Measurements from ENCODE around the gene HECW1.

The HECW1 gene

DNA sequence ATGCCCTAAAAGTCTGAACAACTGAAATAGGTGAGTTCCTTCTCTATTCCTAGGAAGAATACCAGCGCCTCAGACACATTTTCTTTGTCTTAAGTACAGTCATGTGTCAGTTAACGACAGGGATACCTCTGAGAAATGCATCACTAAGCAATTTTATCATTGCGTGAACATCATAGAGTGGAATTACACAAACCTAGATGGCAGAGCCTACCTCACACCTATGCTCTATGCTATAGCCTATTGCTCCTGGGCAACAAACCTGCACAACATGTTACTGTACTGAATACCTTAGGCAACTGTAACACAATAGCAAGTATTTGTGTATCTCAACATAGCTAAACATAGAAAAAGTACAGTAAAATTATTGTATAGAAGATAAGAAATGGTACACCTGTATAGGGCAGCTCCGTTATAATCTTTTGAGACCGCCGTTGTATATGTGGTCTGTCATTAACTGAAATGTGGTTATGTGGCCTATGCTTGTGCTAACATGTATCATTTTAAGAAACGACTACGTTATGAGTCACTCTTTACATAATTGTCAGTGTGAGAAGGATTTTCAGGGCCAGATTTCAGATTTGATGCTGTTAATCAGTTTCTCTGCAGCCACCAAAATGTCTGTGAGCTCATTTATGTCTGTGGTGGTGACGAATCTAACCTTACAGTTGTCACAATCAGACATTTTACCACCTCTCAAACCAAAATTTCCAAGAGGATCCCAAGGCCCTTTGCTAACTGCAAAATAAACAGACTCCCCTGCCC lies 404.3 kb downstream of the HECW1 start:
- DNase-seq: no peak

DNA sequence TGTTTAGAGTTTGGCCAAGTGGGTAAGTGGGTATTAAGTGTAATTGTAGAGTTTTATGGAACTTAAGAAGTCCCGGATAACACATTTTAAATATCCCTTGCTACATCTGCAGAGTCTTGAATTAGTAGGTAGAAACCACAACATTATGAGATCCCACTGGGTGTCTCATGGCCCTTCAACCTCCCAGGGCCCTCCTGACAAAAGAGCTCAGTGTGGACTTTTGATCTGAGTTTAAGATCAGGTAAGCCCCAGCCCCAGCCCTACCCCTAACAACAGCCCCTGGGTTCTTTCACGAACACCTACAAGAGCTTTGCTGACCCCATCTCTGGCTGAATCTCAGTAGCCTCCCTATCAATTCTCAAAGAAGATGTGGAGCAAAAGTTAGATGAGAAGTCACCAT lies 405.0 kb downstream of the HECW1 start:
- no peak for DNase-seq

DNA sequence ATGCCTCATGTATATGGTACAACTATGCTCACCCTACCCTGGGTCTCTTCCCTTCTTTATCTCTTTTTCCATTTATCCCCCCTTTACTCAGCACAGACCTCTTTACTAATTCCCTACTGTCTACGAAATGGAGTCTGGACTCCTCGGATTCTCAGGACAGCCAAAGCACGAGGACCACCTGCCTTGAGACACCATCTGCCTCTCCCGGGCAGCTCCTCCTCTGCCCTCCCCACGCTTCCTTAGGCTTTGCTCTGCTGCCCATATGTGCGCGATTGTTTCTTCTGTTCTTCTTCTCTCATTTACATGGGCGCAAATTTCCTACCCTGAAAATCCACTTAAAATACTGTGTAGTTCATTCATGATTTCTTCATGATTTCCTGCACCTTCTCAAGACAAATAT lies 407.8 kb downstream of the HECW1 start:
- DNase-seq: no peak

DNA sequence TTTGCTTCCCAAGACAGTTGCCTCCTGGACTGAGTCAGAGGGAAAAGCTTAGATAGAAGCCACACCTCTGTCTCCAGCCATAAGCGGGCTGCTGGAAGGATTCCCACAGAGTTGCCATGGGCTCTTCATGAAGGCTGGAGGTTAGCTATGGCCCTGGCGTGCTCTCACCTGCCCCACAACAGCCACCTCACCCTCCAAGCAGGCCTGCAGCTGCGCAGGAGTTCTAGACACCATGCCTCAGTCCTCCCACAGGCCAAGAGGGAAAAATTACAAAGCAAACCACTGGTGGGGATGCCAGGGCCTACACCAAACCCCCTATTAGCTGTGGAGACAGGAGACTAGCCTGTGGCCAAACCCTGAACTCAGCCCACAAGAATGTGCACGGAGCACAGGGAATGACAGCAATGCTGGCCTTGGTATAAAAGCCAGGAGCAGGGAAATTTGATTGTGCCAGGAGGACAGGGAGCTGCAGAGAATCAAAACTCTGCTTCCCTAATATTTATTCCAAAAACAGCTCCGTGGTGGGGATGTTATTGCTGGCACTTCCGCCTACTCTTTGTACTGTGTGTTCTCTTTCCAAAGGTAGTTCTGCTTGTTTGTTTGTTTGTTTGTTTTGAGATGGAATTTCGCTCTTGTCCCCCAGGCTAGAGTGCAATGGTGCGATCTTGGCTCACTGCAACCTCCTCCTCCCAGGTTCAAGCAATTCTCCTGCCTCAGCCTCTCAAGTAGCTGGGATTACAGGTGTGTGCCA lies 410.1 kb downstream of the HECW1 start:
- no peak for DNase-seq

DNA sequence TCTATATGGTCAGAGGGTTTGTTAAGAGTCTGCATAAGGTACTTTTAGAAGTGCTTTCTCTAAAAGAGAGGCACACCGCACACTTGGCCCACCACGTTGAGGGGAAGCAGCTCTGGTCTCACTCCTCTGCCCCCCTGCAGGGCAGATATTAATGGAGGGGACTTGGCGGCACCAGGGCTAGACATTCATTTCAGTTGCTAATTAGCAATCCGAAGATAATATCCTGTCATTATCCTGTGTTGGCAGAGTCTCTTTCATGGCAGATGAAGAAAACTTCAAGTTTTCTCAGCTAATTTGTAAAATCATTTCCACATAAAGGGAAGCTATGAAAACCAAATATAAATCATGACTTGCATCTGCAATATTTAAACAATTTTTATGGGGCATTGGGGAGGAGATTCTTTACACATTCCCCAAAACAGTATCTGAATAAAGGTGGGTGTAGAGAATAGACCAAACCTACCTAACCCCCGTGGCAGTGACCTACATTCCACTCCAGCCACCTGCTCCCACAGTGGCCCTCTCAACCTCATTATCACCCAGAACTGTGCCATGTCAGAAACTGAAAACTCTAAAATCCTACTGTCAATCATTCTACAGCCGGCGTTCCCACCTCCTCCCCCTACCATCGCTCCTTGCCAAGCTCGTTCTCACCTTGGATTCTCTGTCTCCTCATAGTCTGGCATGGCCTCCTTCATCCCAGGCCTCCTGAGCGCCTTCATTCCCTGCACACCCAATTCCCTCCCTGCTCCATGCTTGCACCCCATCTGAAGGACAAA lies 416.3 kb downstream of the HECW1 start:
- DNase-seq: no peak

DNA sequence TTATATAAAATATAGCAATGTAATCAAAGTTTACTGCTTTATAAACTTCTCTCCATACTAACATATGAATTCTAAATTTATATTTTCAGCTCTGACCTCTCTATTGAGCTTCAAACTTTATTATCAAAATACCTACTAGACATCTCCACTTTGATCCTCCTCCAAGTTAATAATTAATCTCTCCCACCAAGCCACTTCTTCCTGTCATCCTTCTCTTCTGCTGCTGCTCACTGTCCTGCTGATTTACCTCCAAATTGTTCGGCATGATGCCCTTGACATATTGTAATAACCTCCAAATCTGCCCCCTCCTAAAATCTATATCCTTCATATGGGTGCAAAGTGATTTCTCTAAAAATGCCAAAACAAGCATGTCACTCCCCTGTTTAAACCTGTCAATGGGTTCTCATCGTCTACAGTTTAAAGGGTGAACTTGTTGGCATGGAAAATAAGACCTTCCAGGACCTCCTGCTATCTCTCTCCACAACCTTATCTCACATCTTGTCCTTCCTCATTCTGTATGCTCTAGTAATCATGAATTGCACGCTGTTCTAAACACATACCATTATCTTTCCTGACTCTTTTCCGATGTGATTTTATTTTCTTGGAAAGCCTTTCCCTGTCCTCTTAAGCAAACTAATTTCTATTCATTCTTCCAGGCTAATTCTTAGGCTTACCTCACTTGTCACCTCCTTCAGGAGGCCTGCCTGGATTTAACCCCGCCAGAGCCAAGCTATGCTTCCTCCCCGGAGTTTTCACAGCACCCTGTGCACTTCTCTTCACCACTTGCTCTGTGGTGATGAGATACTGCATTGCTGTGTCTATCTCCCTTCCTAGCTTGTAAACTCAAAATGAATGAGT lies 418.3 kb downstream of the HECW1 start:
- no peak for DNase-seq

DNA sequence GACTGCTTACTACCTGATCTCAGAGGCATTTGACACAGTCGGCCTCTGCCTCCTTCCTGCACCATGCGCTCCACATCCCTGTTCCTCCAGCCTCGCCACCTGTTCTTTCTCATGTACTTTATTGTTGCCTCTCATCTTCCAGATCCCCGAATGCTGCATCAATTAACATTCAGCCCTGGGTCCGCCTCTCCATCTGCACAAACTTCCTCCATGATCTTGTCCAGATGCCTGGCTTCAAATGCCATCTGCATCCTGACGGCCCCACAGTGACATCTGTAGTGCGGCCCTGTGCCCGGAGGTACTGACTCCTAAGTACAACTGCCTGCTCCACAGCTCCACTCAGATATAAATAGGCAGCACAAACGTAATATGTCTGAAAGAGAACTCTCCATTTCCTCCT lies 419.3 kb downstream of the HECW1 start:
- no peak for DNase-seq

DNA sequence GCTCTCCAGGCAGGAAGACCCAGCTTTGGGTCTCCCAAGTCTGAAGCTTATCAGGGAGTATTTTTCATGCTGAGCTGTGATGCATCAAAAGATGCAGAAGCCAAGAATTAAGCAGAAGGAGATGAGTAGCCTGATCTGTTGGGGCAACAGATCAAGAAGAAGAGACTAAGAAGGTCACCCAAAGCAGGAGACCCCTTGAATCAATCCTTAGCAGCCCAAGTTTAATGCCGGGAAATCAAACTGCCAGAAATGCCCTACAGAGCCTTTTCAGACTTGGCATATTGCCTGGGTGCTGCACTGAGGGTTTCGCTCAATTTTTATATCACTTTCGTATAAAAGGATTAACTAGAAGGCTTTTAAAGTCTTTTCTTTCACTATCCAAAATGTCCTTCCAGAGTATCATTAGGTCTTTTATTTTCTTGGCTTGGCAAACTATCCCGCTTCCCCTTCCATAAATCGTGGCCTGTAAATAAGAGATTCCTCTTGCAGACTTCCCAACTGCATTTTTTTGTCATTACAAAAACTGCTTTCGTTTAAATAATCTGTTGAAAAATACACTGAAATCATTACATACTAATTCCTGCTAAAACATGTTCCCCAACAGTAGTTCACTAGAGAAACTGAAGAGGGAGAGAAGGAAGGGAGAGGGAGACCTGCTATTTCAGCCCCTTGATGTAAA lies 421.5 kb downstream of the HECW1 start:
- no peak for DNase-seq

DNA sequence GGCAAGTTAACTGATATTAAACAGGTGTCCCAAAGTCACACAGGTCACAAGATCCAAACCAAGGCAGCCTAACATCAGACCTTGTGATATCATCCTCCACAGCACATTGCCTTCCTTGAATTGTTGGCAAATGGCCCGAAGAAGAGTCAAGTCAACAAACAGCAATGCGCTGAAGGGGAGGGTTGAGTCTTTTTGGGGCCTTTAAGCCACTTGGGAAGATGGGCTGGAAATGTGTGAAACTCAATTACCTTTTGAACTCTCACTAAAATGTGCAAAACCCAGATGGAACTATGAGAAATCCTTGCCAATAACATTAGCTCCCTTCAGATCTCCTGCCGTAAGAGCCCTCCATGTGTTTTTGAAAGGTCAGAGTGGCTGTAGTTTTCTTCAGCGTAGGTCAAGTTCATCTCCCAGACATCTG lies 422.6 kb downstream of the HECW1 start:
- no peak for DNase-seq

DNA sequence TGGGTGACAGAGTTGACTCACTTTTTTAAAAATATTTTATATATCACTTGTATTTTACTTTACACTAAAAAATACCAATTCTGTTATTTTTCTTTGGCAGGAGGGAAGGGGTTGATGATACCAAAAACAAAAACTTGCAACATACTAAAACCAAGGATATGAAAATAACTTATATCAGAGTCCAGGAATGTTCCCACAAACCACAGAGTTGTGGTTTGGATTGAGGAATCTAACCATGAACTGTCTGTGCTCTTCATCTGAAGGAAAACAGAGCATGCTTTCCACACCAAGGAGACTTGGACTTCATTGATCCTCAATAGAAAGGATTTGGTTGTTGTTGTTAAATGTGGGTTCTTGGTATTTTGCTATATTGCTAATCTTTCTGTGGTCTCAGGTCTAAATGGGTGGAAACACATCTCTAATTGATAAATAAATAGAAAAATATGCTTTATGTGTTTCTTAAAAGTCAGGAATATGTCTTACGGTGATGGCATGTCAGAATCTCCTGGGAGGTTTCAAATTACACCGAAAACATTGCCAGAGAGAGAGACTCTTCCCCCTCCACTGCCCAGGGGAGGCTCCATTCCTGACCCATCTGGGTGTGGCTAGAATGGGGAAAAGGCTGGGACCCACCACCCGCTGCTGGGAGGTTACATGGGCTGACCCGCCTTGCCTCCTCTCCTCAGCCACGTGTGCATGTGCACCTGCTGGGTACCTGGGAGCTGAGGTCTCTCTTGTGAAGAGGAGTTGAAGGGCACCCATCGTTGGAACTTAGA lies 423.6 kb downstream of the HECW1 start:
- no peak for DNase-seq

DNA sequence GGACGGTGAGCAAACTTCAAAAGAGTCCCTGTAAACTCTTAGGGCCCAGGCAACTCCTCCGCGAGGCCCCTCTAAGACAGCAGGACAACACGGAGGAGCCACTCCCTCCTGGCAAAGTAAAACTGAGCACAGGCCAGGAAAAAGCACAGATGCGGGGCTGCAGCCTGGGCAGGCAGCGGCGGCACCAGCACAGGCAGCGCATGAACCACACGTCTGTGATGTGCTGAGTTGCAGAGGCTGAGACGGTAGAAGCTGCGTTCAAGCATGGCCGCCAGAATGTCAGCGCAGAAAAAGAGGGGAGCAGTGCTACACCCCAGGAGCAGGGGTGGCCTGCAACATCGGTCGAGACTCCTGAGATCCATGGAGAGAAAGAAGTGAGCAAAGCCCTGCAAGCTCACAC lies 424.3 kb downstream of the HECW1 start:
- no peak for DNase-seq

DNA sequence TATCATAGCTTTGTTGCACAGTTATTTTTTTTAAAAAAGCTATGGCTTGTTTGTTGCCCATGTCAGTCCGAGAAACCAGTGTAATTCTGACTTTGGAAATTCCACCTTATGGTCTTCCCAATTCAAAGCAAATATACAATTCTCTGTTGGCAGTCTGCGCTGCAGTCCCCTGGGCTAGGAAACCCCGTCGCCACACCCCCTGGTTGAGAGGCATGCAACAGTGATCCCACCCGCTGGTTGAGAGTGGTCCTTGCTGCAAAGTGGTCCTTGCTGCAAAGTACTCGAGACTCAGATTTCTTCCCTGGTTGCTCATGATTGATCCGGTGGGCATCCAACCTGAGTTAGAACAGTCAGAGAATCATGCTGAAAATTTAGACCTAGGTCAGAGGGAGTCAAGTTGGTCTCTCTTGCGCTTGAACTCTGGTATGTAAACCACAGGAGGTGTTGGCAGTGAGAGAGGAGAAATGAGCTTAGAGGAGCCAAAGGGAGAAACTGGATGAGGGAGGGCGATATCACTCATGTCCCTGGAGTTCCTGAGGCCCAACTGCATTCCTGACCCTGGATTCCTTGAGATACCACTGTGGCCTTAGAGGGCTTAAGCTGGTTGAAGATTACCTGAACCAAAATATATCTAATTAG lies 425.4 kb downstream of the HECW1 start:
- DNase-seq: no peak

DNA sequence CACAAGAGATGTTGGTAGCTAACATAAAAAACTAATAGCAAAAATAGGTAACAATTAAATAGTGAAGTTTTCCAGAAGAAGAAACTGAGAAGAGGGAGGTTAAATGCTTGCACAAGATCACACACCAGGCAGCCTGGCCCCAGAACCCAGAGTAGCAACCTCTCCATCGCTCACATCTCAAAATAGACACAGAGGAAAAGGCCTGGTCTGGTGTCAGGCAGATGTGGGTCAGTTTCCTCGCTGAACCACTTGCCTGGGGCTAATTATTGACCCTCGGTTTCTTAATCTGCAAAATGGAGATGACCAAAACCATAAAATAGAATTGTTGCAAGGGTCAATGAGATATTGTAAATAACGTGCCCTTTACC lies 425.9 kb downstream of the HECW1 start:
- DNase-seq: no peak

DNA sequence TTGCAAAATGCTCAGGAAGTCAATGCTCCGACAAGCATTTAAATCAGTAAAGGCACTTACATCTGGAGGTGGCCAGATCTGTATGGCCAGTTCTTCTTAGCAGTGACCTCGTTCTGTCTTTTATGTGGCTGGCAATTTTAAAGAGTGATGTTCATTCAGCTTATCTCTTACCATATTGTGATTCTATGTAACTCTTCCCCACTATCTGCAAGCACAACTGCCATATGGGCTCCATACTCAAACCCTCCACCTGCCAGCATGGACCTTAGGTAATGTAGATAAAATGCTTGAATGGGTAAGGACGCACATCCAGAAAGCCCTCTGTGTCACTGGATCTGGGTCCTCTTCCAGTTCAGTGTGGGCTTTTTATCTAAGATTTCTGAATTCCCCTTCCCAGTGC lies 428.0 kb downstream of the HECW1 start:
- DNase-seq: no peak

DNA sequence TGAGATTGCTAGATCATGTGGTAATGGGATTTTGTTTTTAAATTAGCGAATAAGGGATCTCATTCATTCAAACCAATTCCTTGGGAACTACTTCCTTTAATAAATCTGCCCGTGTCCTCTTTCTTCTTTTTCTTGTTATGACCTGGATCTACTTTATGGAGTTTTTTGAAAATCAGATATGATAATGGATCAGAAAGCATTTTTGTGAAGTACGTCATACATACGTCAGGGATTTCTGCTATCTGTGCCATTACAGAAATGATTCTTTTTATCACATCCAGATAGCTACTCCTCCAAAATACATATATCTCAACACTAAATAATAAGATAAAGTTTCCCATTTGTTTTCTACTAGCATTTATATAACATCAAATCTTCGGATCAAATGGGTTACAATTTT lies 430.3 kb downstream of the HECW1 start:
- no peak for DNase-seq

DNA sequence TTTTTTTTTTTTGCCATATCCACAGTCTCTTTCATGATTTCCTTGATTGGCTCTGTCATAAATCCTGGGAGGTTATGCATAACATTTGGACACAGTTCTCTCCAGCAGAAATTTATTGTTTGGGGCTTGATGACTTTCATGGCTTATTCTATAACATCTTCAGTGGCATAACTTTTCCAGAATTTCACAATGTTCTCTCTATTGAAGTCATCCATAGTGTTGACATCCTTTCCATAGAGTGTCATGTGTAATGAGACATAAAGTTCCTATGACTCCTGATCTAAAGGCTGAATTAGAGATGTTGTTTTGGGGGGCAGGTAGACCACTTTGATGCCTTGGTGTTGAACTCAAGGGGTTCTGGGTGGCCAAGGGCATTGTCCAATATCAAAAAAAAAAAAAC lies 433.8 kb downstream of the HECW1 start:
- DNase-seq: no peak

DNA sequence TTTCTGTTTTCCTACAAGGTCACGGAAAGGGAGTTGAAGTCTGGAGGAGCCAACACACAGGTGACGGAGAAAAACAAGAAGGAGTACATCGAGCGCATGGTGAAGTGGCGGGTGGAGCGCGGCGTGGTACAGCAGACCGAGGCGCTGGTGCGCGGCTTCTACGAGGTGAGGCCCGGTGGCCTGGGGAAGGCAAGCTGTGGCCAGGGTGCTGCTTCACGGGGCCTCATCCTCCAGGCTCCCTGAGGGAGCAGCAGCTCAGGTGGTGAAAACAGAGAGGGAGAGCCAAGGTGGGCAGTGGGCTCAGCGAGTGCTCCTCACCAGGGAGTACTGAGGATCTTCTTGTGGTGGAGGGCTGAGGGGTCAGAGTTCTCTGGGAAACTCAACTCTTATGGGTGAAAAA lies 438.0 kb downstream of the HECW1 start:
- no peak for DNase-seq

DNA sequence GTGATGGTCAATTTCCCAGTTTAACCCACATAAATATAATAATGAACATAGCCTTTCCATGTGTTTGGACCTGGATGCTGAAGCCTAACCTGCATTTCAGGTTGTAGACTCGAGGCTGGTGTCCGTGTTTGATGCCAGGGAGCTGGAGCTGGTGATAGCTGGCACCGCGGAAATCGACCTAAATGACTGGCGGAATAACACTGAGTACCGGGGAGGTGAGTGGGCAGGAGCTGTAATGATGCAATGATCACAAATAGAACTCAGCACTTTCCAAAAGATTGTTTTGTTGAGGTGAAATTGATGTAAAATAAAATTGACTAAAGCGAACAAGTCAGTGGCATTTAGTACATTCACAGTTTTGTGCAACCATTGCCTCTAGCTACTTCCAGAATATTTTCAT lies 439.7 kb downstream of the HECW1 start:
- DNase-seq: no peak

DNA sequence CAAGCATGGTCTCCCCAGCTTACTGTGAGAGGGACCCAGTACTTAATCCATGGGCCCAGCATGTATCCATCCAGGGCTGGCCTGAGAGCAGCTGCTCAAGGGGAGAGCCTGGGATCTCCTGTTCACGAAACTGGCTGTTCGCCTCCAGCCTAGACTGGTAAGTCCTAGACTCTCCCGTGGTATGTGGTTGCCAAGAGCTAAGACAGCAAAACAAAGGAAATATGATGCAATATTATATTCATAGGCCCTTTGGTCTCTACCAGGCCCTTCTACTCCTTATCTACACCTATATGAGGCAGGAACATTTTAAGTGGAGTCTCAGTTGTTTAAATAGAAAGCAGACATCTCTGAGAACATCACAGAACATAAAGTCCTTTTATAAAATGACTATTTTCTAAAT lies 441.6 kb downstream of the HECW1 start:
- DNase-seq: peak in 2 of 6 experiments; percentile 15 to 49

DNA sequence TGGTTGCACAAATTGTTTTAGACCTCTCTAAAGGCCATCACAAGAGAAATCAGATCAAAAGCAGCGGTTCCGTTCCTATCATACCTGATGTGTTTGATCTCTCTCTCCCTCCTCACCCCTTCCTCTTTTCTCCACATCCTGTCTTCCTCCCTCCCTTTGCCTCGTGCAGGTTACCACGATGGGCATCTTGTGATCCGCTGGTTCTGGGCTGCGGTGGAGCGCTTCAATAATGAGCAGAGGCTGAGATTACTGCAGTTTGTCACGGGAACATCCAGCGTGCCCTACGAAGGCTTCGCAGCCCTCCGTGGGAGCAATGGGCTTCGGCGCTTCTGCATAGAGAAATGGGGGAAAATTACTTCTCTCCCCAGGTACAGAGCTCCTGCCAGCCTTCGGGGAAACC lies 442.0 kb downstream of the HECW1 start:
- DNase-seq: peak in 5 of 6 experiments; percentile 6 to 36 (median 29)

Measured in stimulated activated naive CD4-positive, alpha-beta T cell (primary cell).